Esophagus muscularis mucosa (tissue), 4 donors: ENCODE results near the gene GNPAT.

Experiments
- CTCF ChIP-seq, 3 experiments: fragments of 200-600 bp in 2 of 3; fragments of 450-650 bp in 1 of 3; sonication (generic) in 2 of 3; IDR thresholded peaks; one replicate each; pipeline ENCODE4 v1.5.1; 2017 to 2019; ENCODE audit warnings: antibody characterized with exemption in 3 of 3, mild to moderate bottlenecking in 2 of 3, moderate library complexity in 1 of 3
- EP300 ChIP-seq: sonication (generic); formaldehyde crosslinking; IDR thresholded peaks from one replicate; pipeline ENCODE4 v1.6.1; 2017; ENCODE audit warnings: antibody characterized with exemption
- POLR2A ChIP-seq: fragments of 450-650 bp; IDR thresholded peaks from one replicate; pipeline ENCODE4 v1.6.1; 2017; ENCODE audit warnings: antibody characterized with exemption, moderate library complexity, mild to moderate bottlenecking, low read depth

GRCh38 chr1:231279081-231279480 is 38.1 kb downstream of the GNPAT start:
- TF ChIP-seq CTCF (IDR thresholded peaks at IDR 0.05) (no peak), POLR2A (no peak), EP300 (no peak)
